ENCODE results near the gene MTMR3. TPM values are rescaled to one million over a fixed set of nuclear protein-coding genes. Genes with fewer than 3 reads are reported as not detected.

Gene MTMR3
- total and polyA plus RNA-seq, 4 donors: 6.0 to 38.8 (median 17.1) TPM

DNA sequence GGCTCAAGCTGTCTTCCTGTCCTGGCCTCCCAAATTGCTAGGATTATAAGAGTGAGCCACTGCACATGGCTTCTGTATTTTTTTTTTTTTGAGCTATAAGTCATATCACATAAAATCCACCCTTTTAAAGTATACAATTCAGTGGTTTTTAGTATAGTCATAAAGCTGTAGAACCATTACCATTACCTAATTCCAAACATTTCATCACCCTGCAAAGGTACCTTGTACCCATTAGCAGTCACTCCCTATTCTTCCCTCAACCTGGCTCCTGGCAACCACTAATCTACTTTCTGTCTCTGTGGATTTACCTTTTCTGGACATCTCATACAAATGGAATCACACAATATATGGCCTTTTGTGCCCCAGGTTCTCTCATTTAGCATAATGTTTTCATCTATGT, 84.5 kb downstream of the MTMR3 start:
- H3K4me1 ChIP-seq (ENCODE audit: control insufficient read depth in 4 of 4, insufficient read depth in 4 of 4, low read length in 3 of 4): peaks cover 0 to 3% (median 0%) of the 10 kb centered on the region in 4 donors
- H3K9me3 ChIP-seq (ENCODE audit: control insufficient read depth in 4 of 4, low read length in 3 of 4): no peaks in the 10 kb centered on the region
- H3K9ac ChIP-seq (ENCODE audit: low read depth in 1 of 2, low read length in 2 of 2): no peak overlapping the region
- TF ChIP-seq ATF3 (IDR thresholded peaks at IDR 0.05) (peak; percentile 54), RAD21 (IDR thresholded peaks at IDR 0.05) (peak in 1 of 2 donors; percentile 15), YY1 (IDR thresholded peaks at IDR 0.05) (no peak), EGR1 (IDR thresholded peaks at IDR 0.05; ENCODE audit: low read depth in 2 of 2) (no peak), RXRA (IDR thresholded peaks at IDR 0.05) (no peak), HNF4G (IDR thresholded peaks at IDR 0.05) (no peak), FOXA2 (IDR thresholded peaks at IDR 0.05) (no peak), GABPA (IDR thresholded peaks at IDR 0.05 in 1 of 2, conservative IDR thresholded peaks at IDR 0.05 in 1 of 2) (no peak), HNF4A (conservative IDR thresholded peaks at IDR 0.05) (peak; percentile 39 to 50), SP1 (IDR thresholded peaks at IDR 0.05) (no peak)
- TF ChIP-seq, protein P1, sequence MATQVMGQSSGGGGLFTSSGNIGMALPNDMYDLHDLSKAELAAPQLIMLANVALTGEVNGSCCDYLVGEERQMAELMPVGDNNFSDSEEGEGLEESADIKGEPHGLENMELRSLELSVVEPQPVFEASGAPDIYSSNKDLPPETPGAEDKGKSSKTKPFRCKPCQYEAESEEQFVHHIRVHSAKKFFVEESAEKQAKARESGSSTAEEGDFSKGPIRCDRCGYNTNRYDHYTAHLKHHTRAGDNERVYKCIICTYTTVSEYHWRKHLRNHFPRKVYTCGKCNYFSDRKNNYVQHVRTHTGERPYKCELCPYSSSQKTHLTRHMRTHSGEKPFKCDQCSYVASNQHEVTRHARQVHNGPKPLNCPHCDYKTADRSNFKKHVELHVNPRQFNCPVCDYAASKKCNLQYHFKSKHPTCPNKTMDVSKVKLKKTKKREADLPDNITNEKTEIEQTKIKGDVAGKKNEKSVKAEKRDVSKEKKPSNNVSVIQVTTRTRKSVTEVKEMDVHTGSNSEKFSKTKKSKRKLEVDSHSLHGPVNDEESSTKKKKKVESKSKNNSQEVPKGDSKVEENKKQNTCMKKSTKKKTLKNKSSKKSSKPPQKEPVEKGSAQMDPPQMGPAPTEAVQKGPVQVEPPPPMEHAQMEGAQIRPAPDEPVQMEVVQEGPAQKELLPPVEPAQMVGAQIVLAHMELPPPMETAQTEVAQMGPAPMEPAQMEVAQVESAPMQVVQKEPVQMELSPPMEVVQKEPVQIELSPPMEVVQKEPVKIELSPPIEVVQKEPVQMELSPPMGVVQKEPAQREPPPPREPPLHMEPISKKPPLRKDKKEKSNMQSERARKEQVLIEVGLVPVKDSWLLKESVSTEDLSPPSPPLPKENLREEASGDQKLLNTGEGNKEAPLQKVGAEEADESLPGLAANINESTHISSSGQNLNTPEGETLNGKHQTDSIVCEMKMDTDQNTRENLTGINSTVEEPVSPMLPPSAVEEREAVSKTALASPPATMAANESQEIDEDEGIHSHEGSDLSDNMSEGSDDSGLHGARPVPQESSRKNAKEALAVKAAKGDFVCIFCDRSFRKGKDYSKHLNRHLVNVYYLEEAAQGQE (IDR thresholded peaks at IDR 0.05): no peak
- no peak for DNase-seq (ENCODE audit: low spot score)
- no peaks in the 10 kb centered on the region for H3K36me3 ChIP-seq (ENCODE audit: control insufficient read depth in 4 of 4, insufficient read depth in 3 of 4, low read depth in 1 of 4, low read length in 3 of 4)
- H3K27me3 ChIP-seq (ENCODE audit: control insufficient read depth in 4 of 4, insufficient read depth in 4 of 4, low read length in 3 of 4): no peaks in the 10 kb centered on the region
- H3K27ac ChIP-seq (ENCODE audit: low read depth in 1 of 2, low read length in 2 of 2): no peak overlapping the region
- H3K4me3 ChIP-seq (ENCODE audit: low read depth in 1 of 3, low read length in 3 of 3): no peak overlapping the region

DNA sequence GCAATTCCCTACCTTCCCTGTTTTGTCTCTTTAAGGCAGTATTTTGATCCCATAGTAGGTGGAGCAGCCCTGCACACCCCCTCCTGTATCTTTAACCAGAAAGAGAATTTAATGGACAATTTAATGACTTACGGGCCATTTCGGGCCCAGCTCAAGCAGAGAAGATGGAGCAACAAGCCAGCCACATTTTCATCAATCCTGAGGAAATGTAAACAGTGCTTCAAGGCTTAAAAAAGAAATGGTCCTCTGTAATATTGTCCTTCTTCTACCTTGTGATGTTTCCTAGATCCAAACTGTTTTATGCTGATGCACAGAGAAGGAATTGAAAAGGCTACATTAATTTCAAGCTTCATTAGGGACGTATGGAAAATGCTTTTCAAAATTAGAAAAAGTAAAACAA, 88.6 kb downstream of the MTMR3 start:
- DNase-seq (ENCODE audit: low spot score): no peak
- Histone ChIP-seq H3K9ac (ENCODE audit: low read depth in 1 of 2, low read length in 2 of 2) (no peak overlapping the region), H3K4me1 (ENCODE audit: control insufficient read depth in 4 of 4, insufficient read depth in 4 of 4, low read length in 3 of 4) (peaks cover 0 to 3% (median 0%) of the 10 kb centered on the region in 4 donors), H3K27me3 (ENCODE audit: control insufficient read depth in 4 of 4, insufficient read depth in 4 of 4, low read length in 3 of 4) (no peaks in the 10 kb centered on the region), H3K4me3 (ENCODE audit: low read depth in 1 of 3, low read length in 3 of 3) (no peak overlapping the region), H3K27ac (ENCODE audit: low read depth in 1 of 2, low read length in 2 of 2) (no peak overlapping the region), H3K36me3 (ENCODE audit: control insufficient read depth in 4 of 4, insufficient read depth in 3 of 4, low read depth in 1 of 4, low read length in 3 of 4) (no peaks in the 10 kb centered on the region), H3K9me3 (ENCODE audit: control insufficient read depth in 4 of 4, low read length in 3 of 4) (no peaks in the 10 kb centered on the region)
- TF ChIP-seq, protein P1 (IDR thresholded peaks at IDR 0.05): no peak
- TF ChIP-seq NR2F2 (IDR thresholded peaks at IDR 0.05) (no peak), HNF4G (IDR thresholded peaks at IDR 0.05) (no peak), GABPA (IDR thresholded peaks at IDR 0.05 in 1 of 2, conservative IDR thresholded peaks at IDR 0.05 in 1 of 2) (no peak), FOXA1 (IDR thresholded peaks at IDR 0.05) (no peak), HNF4A (conservative IDR thresholded peaks at IDR 0.05) (no peak), ATF3 (IDR thresholded peaks at IDR 0.05) (no peak), TAF1 (conservative IDR thresholded peaks at IDR 0.05) (no peak), FOXA2 (IDR thresholded peaks at IDR 0.05) (no peak), SP1 (IDR thresholded peaks at IDR 0.05) (no peak), YY1 (IDR thresholded peaks at IDR 0.05) (no peak), RXRA (IDR thresholded peaks at IDR 0.05) (no peak), EGR1 (IDR thresholded peaks at IDR 0.05; ENCODE audit: low read depth in 2 of 2) (no peak), RAD21 (IDR thresholded peaks at IDR 0.05) (no peak), JUND (IDR thresholded peaks at IDR 0.05) (no peak)
- TF ChIP-seq, protein P2, sequence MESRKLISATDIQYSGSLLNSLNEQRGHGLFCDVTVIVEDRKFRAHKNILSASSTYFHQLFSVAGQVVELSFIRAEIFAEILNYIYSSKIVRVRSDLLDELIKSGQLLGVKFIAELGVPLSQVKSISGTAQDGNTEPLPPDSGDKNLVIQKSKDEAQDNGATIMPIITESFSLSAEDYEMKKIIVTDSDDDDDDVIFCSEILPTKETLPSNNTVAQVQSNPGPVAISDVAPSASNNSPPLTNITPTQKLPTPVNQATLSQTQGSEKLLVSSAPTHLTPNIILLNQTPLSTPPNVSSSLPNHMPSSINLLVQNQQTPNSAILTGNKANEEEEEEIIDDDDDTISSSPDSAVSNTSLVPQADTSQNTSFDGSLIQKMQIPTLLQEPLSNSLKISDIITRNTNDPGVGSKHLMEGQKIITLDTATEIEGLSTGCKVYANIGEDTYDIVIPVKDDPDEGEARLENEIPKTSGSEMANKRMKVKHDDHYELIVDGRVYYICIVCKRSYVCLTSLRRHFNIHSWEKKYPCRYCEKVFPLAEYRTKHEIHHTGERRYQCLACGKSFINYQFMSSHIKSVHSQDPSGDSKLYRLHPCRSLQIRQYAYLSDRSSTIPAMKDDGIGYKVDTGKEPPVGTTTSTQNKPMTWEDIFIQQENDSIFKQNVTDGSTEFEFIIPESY (IDR thresholded peaks at IDR 0.05): no peak
- TF ChIP-seq, protein P3, sequence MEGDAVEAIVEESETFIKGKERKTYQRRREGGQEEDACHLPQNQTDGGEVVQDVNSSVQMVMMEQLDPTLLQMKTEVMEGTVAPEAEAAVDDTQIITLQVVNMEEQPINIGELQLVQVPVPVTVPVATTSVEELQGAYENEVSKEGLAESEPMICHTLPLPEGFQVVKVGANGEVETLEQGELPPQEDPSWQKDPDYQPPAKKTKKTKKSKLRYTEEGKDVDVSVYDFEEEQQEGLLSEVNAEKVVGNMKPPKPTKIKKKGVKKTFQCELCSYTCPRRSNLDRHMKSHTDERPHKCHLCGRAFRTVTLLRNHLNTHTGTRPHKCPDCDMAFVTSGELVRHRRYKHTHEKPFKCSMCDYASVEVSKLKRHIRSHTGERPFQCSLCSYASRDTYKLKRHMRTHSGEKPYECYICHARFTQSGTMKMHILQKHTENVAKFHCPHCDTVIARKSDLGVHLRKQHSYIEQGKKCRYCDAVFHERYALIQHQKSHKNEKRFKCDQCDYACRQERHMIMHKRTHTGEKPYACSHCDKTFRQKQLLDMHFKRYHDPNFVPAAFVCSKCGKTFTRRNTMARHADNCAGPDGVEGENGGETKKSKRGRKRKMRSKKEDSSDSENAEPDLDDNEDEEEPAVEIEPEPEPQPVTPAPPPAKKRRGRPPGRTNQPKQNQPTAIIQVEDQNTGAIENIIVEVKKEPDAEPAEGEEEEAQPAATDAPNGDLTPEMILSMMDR (IDR thresholded peaks at IDR 0.05; ENCODE audit: low read depth, low read length, missing input control): no peak
- TF ChIP-seq, protein P4, sequence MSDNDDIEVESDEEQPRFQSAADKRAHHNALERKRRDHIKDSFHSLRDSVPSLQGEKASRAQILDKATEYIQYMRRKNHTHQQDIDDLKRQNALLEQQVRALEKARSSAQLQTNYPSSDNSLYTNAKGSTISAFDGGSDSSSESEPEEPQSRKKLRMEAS (IDR thresholded peaks at IDR 0.05): no peak
- 95% methylated on average over 3 of the region's 3 CpGs for WGBS
